ENCODE measurements around the gene COX6A2.

COX6A2 gene

DNA sequence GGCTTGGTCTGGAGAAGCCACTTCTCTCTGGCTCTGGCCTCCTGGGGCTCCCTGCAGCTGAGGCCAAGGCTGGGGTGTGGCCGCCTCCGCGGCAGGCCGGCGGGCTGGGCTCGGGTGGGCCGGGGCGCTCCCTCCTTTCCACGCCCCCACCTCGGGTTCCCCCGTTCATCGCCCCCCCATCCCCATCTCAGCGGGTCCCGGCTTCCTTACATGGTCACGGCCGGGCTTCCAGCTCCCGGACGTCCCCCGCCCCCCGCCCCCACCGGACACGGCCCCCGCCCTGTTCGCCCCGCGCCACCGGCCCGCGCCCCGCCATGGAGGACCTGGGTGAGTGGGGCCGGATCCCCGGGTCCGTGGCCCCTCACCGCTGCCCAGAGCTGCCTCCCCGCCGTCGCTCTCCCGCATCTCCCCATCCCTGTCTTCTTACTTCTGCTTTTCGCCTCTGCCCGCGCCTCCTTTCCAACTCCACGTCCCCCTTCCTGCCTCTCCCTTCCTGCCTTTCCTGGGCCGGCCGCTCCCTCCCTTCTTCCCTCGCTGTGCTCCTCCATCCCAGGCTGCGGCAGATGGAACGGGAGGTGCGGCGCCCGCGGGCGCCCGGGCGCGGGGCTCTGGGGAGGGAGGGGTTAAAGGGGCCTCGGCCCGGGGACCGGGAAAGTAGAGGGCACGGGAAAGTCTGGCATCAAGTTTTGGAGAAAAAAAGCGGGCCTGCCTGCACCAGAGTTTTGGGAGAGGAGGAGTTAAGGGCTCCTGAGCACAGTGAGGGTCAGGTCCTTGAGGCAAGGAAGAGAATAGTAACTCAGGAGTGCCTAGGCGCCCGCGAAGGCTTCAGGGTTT, 43.9 kb upstream of the COX6A2 start, which contains the start of gene TGFB1I1:
Gene TGFB1I1 (plus strand): TSS at position 278 of the 834 bp plus-strand sequence. CDS start 37 bp downstream, at position 315.
- Histone ChIP-seq H3K4me1 (peaks cover 0 to 30% (median 24%) of the 10 kb centered on the region in 4 donors), H3K4me3 (peak within 1 kb of the TSS; percentile 72 to 84), H3K27ac (peak within 1 kb of the TSS; percentile 93 to 99), H3K9me3 (no peaks in the 10 kb centered on the region), H3K36me3 (peaks cover 37 to 45% (median 38%) of the 10 kb centered on the region in 3 donors), H3K27me3 (no peaks in the 10 kb centered on the region)
- TF ChIP-seq CTCF (IDR thresholded peaks at IDR 0.05) = no peak
- intact Hi-C loops (cut with DNase I; ENCODE audit: low total_unique reads) = no loop called here
- DNase-seq = peak; percentile 59 to 92

DNA sequence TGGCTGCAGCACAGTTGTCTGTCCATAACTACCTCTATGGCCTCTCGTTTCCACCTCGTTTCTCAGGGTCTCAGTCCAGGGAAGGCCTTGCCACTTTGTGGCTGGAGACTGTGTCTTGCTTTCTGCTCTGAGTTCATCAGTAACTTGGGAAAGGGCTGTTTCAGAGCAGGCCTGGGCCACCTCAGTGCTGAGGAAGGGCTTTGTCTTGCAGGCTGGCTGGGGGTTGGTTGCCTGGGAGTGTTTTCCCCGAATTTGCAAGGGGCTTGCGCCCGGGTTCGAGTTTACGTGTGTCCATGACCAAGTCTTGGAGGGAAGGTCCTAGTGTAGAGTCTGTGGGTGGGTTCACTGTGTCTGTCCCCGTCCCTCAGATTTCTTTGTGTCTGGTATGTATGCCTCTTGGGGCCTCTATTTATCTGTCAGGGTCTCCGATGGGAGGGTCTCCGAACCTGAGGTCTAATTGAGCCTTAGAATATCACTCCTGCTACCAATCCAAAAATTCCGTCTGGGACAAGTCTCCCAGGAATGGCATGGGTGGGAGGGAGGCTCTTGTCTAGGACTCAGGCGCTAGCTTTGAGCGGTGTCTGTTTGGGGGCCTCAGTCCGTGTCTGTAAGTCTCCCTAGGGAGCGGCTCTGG, 43.2 kb upstream of the COX6A2 start:
- no peak for TF ChIP-seq CTCF (IDR thresholded peaks at IDR 0.05)
- Histone ChIP-seq H3K4me3 (peak overlapping the region; percentile 72 to 84), H3K36me3 (peaks cover 30 to 45% (median 36%) of the 10 kb centered on the region in 3 donors), H3K9me3 (no peaks in the 10 kb centered on the region), H3K4me1 (peaks cover 0 to 30% (median 24%) of the 10 kb centered on the region in 4 donors), H3K27ac (peak overlapping the region; percentile 93 to 99), H3K27me3 (no peaks in the 10 kb centered on the region)
- no peak for DNase-seq
- intact Hi-C loops (cut with DNase I; ENCODE audit: low total_unique reads) = no loop called here

GRCh38 chr16:31470615-31471014, 42.5 kb upstream of the COX6A2 start:
- Histone ChIP-seq H3K4me1 (peaks cover 0 to 30% (median 22%) of the 10 kb centered on the region in 4 donors), H3K27ac (peak overlapping the region; percentile 93 to 99), H3K9me3 (no peaks in the 10 kb centered on the region), H3K27me3 (no peaks in the 10 kb centered on the region), H3K4me3 (peak overlapping the region in 1 of 2 donors; percentile 84), H3K36me3 (peaks cover 23 to 45% (median 36%) of the 10 kb centered on the region in 3 donors)
- no peak for DNase-seq
- no peak for TF ChIP-seq CTCF (IDR thresholded peaks at IDR 0.05)
- intact Hi-C loops (cut with DNase I; ENCODE audit: low total_unique reads) = no loop called here

DNA sequence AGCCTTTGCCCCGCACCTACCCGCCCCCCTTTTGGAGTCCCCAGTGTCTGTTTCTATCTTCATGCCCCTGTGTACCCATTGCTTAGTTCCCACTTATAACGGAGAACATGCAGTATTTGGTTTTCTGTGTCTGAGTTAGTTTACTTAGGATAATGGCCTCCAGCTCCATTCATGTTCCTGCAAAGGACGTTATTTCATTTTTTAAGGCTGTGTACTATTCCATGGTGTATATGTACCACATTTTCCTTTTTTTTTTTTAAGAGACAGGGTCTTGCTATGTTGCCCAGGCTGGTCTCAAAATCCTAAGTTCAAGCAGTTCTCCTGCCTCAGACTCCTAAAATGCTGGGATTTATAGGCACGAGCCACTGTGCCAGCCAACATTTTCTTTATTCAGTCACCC, 39.7 kb upstream of the COX6A2 start:
- intact Hi-C loops (cut with DNase I; ENCODE audit: low total_unique reads) = no loop called here
- peaks cover 0 to 45% (median 29%) of the 10 kb centered on the region in 3 donors for H3K36me3 ChIP-seq
- H3K27me3 ChIP-seq = no peaks in the 10 kb centered on the region

More for the DNA sequence above, 39.7 kb upstream of the COX6A2 start:
- Histone ChIP-seq H3K9me3 (no peaks in the 10 kb centered on the region), H3K27ac (no peak overlapping the region), H3K4me3 (no peak overlapping the region), H3K4me1 (peaks cover 0 to 15% (median 12%) of the 10 kb centered on the region in 4 donors)
- no peak for DNase-seq
- TF ChIP-seq CTCF (IDR thresholded peaks at IDR 0.05) = no peak

All from tibial artery (tissue), 4 donors.